Sigmoid colon (tissue), 4 donors: ENCODE measurements around the gene SHISAL1.

Experiments used
- CTCF ChIP-seq, 4 experiments: fragments of 450-650 bp in 3 of 4; fragments of 200-600 bp in 1 of 4; IDR thresholded peaks; one replicate each; pipeline ENCODE4 v1.5.1; 2016 to 2019; ENCODE audit warnings: antibody characterized with exemption in 4 of 4, mild to moderate bottlenecking in 3 of 4, moderate library complexity in 2 of 4
- EP300 ChIP-seq, 4 donors: sonication (generic); formaldehyde crosslinking; IDR thresholded peaks; one replicate each; pipeline ENCODE4 v1.6.1; 2017; ENCODE audit warnings: antibody characterized with exemption in 4 of 4
- POLR2A ChIP-seq, 2 donors: fragments of 450-650 bp; IDR thresholded peaks; one replicate each; pipeline ENCODE4 v1.6.1; 2016; ENCODE audit warnings: antibody characterized with exemption in 2 of 2, mild to moderate bottlenecking in 2 of 2, moderate library complexity in 2 of 2
- POLR2AphosphoS5 ChIP-seq, 4 donors: sonication (generic); formaldehyde crosslinking; IDR thresholded peaks; one replicate each; pipeline ENCODE4 v1.6.1; 2017; ENCODE audit warnings: antibody characterized with exemption in 4 of 4

DNA sequence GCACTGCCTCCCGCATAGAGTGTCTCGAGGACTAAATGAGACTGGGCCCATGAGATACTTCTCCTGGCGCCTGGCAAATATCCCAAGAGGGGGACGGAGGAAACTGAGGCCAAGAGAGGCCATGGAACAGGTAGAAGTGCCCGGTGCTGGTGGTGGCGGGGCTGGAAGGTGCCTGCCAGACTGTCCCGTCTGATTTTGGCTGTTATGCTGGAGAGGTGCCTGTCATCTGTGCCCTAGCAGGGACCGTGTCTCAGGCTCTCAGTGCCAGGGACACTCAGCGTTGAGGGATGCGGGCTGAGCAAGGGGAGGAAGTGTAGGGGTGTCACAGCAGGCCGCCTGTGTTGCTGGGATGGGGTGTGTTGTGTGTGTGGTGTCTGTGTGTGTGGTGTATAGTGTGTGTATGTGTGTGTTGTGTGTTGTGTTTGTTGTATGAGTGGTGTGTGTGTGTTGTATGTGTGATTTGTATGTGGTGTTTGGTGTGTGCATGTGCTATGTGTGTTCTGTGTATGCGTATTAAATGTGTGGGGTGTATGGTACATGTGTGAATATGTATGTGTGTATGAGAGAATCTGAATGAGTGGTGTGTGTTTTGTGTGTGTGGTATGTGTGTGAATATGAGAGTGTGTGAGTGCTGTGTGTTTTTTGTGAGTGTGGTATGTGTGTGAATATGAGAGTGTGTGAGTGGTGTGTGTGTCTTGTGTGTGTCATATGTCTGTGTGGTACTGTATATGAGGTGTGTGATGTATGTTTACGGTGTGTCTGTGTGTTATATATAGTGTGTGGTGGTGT, 21.3 kb upstream of the SHISAL1 start:
- TF ChIP-seq CTCF (IDR thresholded peaks at IDR 0.05), result no peak
- no peak for TF ChIP-seq EP300 (IDR thresholded peaks at IDR 0.05)
- no peak for TF ChIP-seq POLR2A (IDR thresholded peaks at IDR 0.05)
- no peak for TF ChIP-seq POLR2AphosphoS5 (IDR thresholded peaks at IDR 0.05)
